NCI-H1417 (cell line): ENCODE measurements around the gene TELO2.

Experiments used
- DNase-seq, 3 experiments: peaks; one replicate each; lab custom pipeline; 2025; lab: John Stamatoyannopoulos, UW

TELO2 gene

GRCh38 chr16:1519831-1520230 is 26.7 kb downstream of the TELO2 start:
- DNase-seq, result no peak

- DNase-seq, result no peak
Measured at GRCh38 chr16:1520461-1520860, 27.3 kb downstream of the TELO2 start.

- DNase-seq, result no peak
Measured at GRCh38 chr16:1523581-1524245, 30.6 kb downstream of the TELO2 start.

- DNase-seq, result no peak
Measured at GRCh38 chr16:1524366-1524765, 31.2 kb downstream of the TELO2 start.

GRCh38 chr16:1525871-1526607 is 32.9 kb downstream of the TELO2 start:
- DNase-seq, result no peak

GRCh38 chr16:1526608-1527555 is 33.7 kb downstream of the TELO2 start:
- no peak for DNase-seq

GRCh38 chr16:1527836-1528811 is 35.0 kb downstream of the TELO2 start:
- DNase-seq, result no peak

GRCh38 chr16:1528921-1529537 is 35.9 kb downstream of the TELO2 start:
- no peak for DNase-seq

- DNase-seq, result no peak
Measured at GRCh38 chr16:1530349-1530882, 37.3 kb downstream of the TELO2 start.

GRCh38 chr16:1530883-1531637 is 37.9 kb downstream of the TELO2 start:
- no peak for DNase-seq

GRCh38 chr16:1531638-1531910 is 38.4 kb downstream of the TELO2 start:
- no peak for DNase-seq

GRCh38 chr16:1532081-1532760 is 39.1 kb downstream of the TELO2 start:
- no peak for DNase-seq

GRCh38 chr16:1532771-1533170 is 39.6 kb downstream of the TELO2 start:
- DNase-seq, result no peak

GRCh38 chr16:1533443-1533951 is 40.3 kb downstream of the TELO2 start, which contains the start of gene TMEM204:
Gene TMEM204 (plus strand): TSS chr16:1533666. CDS start chr16:1534276, 610 bp downstream.
- no peak for DNase-seq

GRCh38 chr16:1534021-1535020 is 41.2 kb downstream of the TELO2 start:
- no peak for DNase-seq

- DNase-seq, result no peak
Measured at GRCh38 chr16:1535391-1536291, 42.5 kb downstream of the TELO2 start.

GRCh38 chr16:1536601-1537000 is 43.4 kb downstream of the TELO2 start:
- DNase-seq, result no peak
